H1 (cell line): ENCODE data around the gene TMEM178B. TPM values are rescaled to one million over a fixed set of nuclear protein-coding genes. Genes with fewer than 3 reads are reported as not detected.

Experiments used
- EZH2 ChIP-seq: fragments of 200-600 bp; sonication (generic); IDR thresholded peaks from 2 replicates; pipeline ENCODE4 v1.7.1; 2012; ENCODE audit warnings: low read depth, mild to moderate bottlenecking, moderate library complexity, low read length, inconsistent platforms; ENCODE audit not compliant: severe bottlenecking
- GTF2F1 ChIP-seq: IDR thresholded peaks from 2 replicates; pipeline ENCODE4 v1.6.1; 2012; ENCODE audit warnings: low read depth, low read length, improper control_type of control experiment, borderline replicate concordance
- MAFK ChIP-seq: IDR thresholded peaks from 2 replicates; pipeline ENCODE4 v1.6.1; 2012; ENCODE audit warnings: low read depth, mild to moderate bottlenecking, improper control_type of control experiment, low read length
- POLR2A ChIP-seq, 2 experiments: IDR thresholded peaks; 1 replicate in 1 of 2; 2 replicates in 1 of 2; pipeline ENCODE4 v1.6.1; 2011; ENCODE audit warnings: low read depth in 2 of 2, low read length in 2 of 2, mild to moderate bottlenecking in 2 of 2; ENCODE audit errors: control extremely low read depth in 1 of 2
- POLR2AphosphoS5 ChIP-seq: IDR thresholded peaks from 2 replicates; pipeline ENCODE4 v1.6.1; 2011; ENCODE audit warnings: low read depth, low read length
- polyA plus RNA-seq, 7 experiments: library from polyadenylated mRNA; depleted of rRNA in 3 of 7; stranded (reverse) in 5 of 7; unstranded in 2 of 7; fragments of >200 nt in 5 of 7; fragments of 200-250 nt in 2 of 7; gene quantifications; 1 replicate in 5 of 7; 2 replicates in 1 of 7; 4 replicates in 1 of 7; pipeline versions ENCODE4 v1.2.1 to v1.2.3, GENCODE V29; 2011 to 2013; ENCODE audit warnings: missing spikeins in 2 of 7, mixed read lengths in 2 of 7
- total RNA-seq: library from RNA; stranded (reverse); fragmentation: NEBNext Ultra II Directional; extraction: Animal tissue kit (Norgen Biotek cat#: 25700); gene quantifications from 2 replicates; pipeline ENCODE4 v1.2.1, GENCODE V29; 2021
- TF ChIP-seq, protein P1 (sequence below): fragments of 300-600 bp; sonication (generic); IDR thresholded peaks from 2 replicates; pipeline ENCODE4 v1.7.1; 2012; ENCODE audit warnings: low read length, moderate library complexity, mild to moderate bottlenecking, inconsistent platforms; ENCODE audit not compliant: insufficient replicate concordance
- TF ChIP-seq, protein P2 (sequence below): IDR thresholded peaks from 2 replicates; pipeline ENCODE4 v1.6.1; 2012; ENCODE audit warnings: inconsistent platforms

Gene TMEM178B
- total and polyA plus RNA-seq, 2 of the 8 experiments (the other 6 are each of a cell fraction or from before 2014, with no cell fraction given): 5.3 to 18.1 TPM

DNA sequence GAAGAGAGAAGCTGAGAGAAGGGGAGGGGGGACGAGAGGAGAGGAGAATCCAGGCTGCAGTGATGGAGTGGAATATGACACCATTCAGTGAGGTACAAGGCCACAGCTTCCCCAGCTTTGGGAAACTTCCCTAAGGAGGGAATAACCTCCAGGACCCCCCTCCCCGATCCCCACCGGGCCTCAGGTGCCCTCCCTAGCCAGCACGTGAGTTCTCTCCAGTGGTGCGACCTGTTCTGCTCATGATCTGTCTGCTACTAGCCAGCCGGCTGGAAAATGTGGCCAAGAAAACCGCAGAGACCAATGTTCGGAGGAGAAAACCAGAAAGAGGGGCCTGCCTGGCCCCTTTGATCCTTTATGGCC lies 437.4 kb downstream of the TMEM178B start (continued):
- TF ChIP-seq, protein P1, sequence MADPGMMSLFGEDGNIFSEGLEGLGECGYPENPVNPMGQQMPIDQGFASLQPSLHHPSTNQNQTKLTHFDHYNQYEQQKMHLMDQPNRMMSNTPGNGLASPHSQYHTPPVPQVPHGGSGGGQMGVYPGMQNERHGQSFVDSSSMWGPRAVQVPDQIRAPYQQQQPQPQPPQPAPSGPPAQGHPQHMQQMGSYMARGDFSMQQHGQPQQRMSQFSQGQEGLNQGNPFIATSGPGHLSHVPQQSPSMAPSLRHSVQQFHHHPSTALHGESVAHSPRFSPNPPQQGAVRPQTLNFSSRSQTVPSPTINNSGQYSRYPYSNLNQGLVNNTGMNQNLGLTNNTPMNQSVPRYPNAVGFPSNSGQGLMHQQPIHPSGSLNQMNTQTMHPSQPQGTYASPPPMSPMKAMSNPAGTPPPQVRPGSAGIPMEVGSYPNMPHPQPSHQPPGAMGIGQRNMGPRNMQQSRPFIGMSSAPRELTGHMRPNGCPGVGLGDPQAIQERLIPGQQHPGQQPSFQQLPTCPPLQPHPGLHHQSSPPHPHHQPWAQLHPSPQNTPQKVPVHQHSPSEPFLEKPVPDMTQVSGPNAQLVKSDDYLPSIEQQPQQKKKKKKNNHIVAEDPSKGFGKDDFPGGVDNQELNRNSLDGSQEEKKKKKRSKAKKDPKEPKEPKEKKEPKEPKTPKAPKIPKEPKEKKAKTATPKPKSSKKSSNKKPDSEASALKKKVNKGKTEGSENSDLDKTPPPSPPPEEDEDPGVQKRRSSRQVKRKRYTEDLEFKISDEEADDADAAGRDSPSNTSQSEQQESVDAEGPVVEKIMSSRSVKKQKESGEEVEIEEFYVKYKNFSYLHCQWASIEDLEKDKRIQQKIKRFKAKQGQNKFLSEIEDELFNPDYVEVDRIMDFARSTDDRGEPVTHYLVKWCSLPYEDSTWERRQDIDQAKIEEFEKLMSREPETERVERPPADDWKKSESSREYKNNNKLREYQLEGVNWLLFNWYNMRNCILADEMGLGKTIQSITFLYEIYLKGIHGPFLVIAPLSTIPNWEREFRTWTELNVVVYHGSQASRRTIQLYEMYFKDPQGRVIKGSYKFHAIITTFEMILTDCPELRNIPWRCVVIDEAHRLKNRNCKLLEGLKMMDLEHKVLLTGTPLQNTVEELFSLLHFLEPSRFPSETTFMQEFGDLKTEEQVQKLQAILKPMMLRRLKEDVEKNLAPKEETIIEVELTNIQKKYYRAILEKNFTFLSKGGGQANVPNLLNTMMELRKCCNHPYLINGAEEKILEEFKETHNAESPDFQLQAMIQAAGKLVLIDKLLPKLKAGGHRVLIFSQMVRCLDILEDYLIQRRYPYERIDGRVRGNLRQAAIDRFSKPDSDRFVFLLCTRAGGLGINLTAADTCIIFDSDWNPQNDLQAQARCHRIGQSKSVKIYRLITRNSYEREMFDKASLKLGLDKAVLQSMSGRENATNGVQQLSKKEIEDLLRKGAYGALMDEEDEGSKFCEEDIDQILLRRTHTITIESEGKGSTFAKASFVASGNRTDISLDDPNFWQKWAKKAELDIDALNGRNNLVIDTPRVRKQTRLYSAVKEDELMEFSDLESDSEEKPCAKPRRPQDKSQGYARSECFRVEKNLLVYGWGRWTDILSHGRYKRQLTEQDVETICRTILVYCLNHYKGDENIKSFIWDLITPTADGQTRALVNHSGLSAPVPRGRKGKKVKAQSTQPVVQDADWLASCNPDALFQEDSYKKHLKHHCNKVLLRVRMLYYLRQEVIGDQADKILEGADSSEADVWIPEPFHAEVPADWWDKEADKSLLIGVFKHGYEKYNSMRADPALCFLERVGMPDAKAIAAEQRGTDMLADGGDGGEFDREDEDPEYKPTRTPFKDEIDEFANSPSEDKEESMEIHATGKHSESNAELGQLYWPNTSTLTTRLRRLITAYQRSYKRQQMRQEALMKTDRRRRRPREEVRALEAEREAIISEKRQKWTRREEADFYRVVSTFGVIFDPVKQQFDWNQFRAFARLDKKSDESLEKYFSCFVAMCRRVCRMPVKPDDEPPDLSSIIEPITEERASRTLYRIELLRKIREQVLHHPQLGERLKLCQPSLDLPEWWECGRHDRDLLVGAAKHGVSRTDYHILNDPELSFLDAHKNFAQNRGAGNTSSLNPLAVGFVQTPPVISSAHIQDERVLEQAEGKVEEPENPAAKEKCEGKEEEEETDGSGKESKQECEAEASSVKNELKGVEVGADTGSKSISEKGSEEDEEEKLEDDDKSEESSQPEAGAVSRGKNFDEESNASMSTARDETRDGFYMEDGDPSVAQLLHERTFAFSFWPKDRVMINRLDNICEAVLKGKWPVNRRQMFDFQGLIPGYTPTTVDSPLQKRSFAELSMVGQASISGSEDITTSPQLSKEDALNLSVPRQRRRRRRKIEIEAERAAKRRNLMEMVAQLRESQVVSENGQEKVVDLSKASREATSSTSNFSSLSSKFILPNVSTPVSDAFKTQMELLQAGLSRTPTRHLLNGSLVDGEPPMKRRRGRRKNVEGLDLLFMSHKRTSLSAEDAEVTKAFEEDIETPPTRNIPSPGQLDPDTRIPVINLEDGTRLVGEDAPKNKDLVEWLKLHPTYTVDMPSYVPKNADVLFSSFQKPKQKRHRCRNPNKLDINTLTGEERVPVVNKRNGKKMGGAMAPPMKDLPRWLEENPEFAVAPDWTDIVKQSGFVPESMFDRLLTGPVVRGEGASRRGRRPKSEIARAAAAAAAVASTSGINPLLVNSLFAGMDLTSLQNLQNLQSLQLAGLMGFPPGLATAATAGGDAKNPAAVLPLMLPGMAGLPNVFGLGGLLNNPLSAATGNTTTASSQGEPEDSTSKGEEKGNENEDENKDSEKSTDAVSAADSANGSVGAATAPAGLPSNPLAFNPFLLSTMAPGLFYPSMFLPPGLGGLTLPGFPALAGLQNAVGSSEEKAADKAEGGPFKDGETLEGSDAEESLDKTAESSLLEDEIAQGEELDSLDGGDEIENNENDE: no peak
- no peak for TF ChIP-seq GTF2F1
- no peak for TF ChIP-seq MAFK
- no peak for TF ChIP-seq POLR2AphosphoS5
- peak in 1 of 2 experiments; percentile 23; a peak in 1 of 3 replicates for TF ChIP-seq POLR2A (IDR thresholded peaks at IDR 0.05; ENCODE audit: control extremely low read depth in 1 of 2, low read depth in 2 of 2, low read length in 2 of 2)
- TF ChIP-seq, protein P2, sequence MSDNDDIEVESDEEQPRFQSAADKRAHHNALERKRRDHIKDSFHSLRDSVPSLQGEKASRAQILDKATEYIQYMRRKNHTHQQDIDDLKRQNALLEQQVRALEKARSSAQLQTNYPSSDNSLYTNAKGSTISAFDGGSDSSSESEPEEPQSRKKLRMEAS: peak; percentile 67
- TF ChIP-seq EZH2: no peak
